HCT116 (cell line): ENCODE results near the gene DBP.
A peak's percentile ranks its signal among the peaks of the same experiment; 100 is the strongest.

Experiments
- ATF3 ChIP-seq: IDR thresholded peaks from 2 replicates; pipeline ENCODE4 v1.6.1; 2012
- CEBPB ChIP-seq: IDR thresholded peaks from 2 replicates; pipeline ENCODE4 v1.6.1; 2012; ENCODE audit warnings: low read depth
- CTCF ChIP-seq, 3 experiments: fragments of 200-600 bp in 1 of 3; sonication (generic) in 1 of 3; IDR thresholded peaks in 2 of 3; conservative IDR thresholded peaks in 1 of 3; 2 replicates each; pipeline ENCODE4 v1.5.1; 2012 to 2017; ENCODE audit warnings: low read depth in 2 of 3, low read length in 2 of 3, antibody characterized with exemption in 1 of 3, borderline replicate concordance in 1 of 3, control low read depth in 1 of 3, mild to moderate bottlenecking in 1 of 3, mixed read lengths in 1 of 3, mixed run types in 1 of 3, moderate library complexity in 1 of 3; ENCODE audit not compliant: insufficient read depth in 1 of 3
- POLR2A ChIP-seq: IDR thresholded peaks from 2 replicates; pipeline ENCODE4 v1.7.0; 2011; ENCODE audit warnings: borderline replicate concordance; ENCODE audit not compliant: insufficient read depth, insufficient read length; ENCODE audit errors: extremely low read depth
- POLR2AphosphoS5 ChIP-seq: IDR thresholded peaks from 2 replicates; pipeline ENCODE4 v1.6.1; 2011; ENCODE audit warnings: mild to moderate bottlenecking, low read depth, low read length, moderate library complexity
- TCF7L2 ChIP-seq: IDR thresholded peaks from 2 replicates; pipeline ENCODE4 v1.7.0; 2011; ENCODE audit warnings: borderline replicate concordance, inconsistent platforms; ENCODE audit not compliant: insufficient read depth, insufficient read length; ENCODE audit errors: extremely low read depth
- ZFX ChIP-seq: fragments of 450-650 bp; IDR thresholded peaks from 2 replicates; pipeline ENCODE4 v1.6.1; 2017
- ZNF274 ChIP-seq: fragments of 200-500 bp; sonication (Bioruptor generic); IDR thresholded peaks from 2 replicates; pipeline ENCODE4 v1.6.1; 2014; ENCODE audit warnings: mild to moderate bottlenecking, low read depth, low read length, inconsistent platforms

- peak in 2 of 3 experiments; percentile 16 to 25; a peak in 2 of 6 replicates for TF ChIP-seq CTCF (IDR thresholded peaks at IDR 0.05 in 2 of 3, conservative IDR thresholded peaks at IDR 0.05 in 1 of 3; ENCODE audit: borderline replicate concordance in 1 of 3, insufficient read depth in 1 of 3, low read depth in 2 of 3, low read length in 2 of 3)
- no peak for TF ChIP-seq ZFX
- peak; percentile 72 for TF ChIP-seq POLR2AphosphoS5
- TF ChIP-seq POLR2A = peak; percentile 51
- no peak for TF ChIP-seq ATF3
- peak; percentile 79 for TF ChIP-seq TCF7L2
- no peak for TF ChIP-seq ZNF274
- no peak for TF ChIP-seq CEBPB
Observed at GRCh38 chr19:48637948-48638830, 1.0 kb upstream of the DBP start.
